Measurements from ENCODE around the gene KRTAP10-11.

DNA sequence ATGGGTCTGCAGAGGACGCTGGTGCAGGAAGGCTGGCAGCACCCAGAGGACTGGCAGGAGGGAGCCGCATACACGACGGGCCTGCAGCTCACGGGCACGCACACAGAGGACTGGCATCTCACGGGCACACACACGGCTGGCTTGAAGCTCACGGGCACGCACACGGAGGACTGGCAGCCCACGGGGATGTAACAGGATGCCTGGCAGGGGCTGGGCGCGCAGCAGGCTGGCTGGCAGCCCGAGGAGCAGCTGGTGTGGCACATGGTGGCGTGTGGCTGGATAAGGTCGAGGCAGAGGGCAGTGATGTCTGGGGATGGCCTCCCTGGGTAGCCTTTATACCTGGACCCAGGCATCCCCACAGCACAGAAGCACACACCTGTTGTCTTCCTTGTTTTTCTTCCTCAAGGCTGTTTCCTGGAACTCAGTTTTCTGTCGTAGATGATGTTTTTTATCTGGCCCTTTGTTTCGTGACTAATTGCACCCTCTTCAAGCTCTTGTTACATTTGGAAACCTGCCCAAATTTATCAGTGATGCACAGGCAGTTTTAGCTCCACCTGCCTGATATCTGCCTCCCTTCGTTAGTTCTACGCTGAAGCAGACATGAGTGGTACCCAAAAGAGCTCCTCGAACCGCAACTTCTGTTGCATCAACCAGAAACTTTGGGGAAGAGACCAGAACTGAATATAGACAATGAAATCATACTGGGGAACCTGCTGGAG lies 35.8 kb downstream of the KRTAP10-11 start, which contains the start of gene KRTAP12-1:
- TF ChIP-seq, protein P1, sequence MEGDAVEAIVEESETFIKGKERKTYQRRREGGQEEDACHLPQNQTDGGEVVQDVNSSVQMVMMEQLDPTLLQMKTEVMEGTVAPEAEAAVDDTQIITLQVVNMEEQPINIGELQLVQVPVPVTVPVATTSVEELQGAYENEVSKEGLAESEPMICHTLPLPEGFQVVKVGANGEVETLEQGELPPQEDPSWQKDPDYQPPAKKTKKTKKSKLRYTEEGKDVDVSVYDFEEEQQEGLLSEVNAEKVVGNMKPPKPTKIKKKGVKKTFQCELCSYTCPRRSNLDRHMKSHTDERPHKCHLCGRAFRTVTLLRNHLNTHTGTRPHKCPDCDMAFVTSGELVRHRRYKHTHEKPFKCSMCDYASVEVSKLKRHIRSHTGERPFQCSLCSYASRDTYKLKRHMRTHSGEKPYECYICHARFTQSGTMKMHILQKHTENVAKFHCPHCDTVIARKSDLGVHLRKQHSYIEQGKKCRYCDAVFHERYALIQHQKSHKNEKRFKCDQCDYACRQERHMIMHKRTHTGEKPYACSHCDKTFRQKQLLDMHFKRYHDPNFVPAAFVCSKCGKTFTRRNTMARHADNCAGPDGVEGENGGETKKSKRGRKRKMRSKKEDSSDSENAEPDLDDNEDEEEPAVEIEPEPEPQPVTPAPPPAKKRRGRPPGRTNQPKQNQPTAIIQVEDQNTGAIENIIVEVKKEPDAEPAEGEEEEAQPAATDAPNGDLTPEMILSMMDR (IDR thresholded peaks at IDR 0.05; ENCODE audit: low read length): no peak
- no peak for TF ChIP-seq EZH2 (IDR thresholded peaks at IDR 0.05; ENCODE audit: borderline replicate concordance, low read length)

Data from OCI-LY1 (cell line).